ENCODE data around the gene SRCIN1.
"Not testable (repeated sequence)": the region's sequence is repeated elsewhere in the genome, so short reads cannot be mapped to it uniquely, and the experiment has no call there.

SRCIN1 gene

GRCh38 chr17:38507921-38508569, 97.7 kb downstream of the SRCIN1 start:
- no peak for DNase-seq

GRCh38 chr17:38507436-38507835, 98.3 kb downstream of the SRCIN1 start:
- no peak for DNase-seq

- no peak for DNase-seq
Observed at GRCh38 chr17:38504216-38504615, 101.5 kb downstream of the SRCIN1 start.

GRCh38 chr17:38503286-38503913, 102.4 kb downstream of the SRCIN1 start:
- not testable (repeated sequence) for DNase-seq

GRCh38 chr17:38501718-38502117, 104.0 kb downstream of the SRCIN1 start:
- DNase-seq = not testable (repeated sequence)

GRCh38 chr17:38499230-38499629, 106.5 kb downstream of the SRCIN1 start:
- DNase-seq = not testable (repeated sequence)

- DNase-seq = no peak
Observed at GRCh38 chr17:38498353-38498752, 107.4 kb downstream of the SRCIN1 start.

- DNase-seq = not testable (repeated sequence)
Observed at GRCh38 chr17:38497656-38498055, 108.1 kb downstream of the SRCIN1 start.

- not testable (repeated sequence) for DNase-seq
Observed at GRCh38 chr17:38494152-38494551, 111.6 kb downstream of the SRCIN1 start.

- DNase-seq = peak; percentile 94
Observed at GRCh38 chr17:38492067-38493040, 113.4 kb downstream of the SRCIN1 start.

- not testable (repeated sequence) for DNase-seq
Observed at GRCh38 chr17:38491346-38492066, 114.2 kb downstream of the SRCIN1 start.

- not testable (repeated sequence) for DNase-seq
Observed at GRCh38 chr17:38489774-38490173, 116.0 kb downstream of the SRCIN1 start.

GRCh38 chr17:38485681-38486298, 120.0 kb downstream of the SRCIN1 start:
- DNase-seq = not testable (repeated sequence)

- no peak for DNase-seq
Observed at GRCh38 chr17:38485146-38485468, 120.6 kb downstream of the SRCIN1 start.

GRCh38 chr17:38484242-38485145, 121.3 kb downstream of the SRCIN1 start:
- peak; percentile 92 for DNase-seq

- DNase-seq = not testable (repeated sequence)
Observed at GRCh38 chr17:38482700-38483043, 123.1 kb downstream of the SRCIN1 start.

- not testable (repeated sequence) for DNase-seq
Observed at GRCh38 chr17:38482039-38482699, 123.6 kb downstream of the SRCIN1 start.

Data from eye (tissue), 1 donor.